ENCODE data around the gene PACS1.

DNA sequence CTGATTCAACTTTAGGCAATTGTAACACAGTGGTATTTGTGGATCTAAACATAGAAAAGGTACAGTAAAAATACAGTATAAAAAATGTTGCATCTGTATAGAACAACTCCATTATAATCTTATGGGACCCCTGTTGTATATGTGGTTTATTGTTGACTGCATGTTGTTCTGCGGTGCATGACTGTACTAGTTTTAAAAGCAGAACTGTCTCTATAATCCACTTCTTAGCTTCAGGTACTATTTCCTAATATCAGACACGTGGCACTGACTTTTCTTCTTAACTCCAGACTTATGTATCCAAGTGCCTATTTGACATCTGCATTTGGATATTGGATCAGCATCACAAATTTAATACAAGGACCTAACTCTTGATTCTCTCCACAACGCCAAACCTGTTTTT lies 41.1 kb downstream of the PACS1 start:
- TF ChIP-seq, protein P1, sequence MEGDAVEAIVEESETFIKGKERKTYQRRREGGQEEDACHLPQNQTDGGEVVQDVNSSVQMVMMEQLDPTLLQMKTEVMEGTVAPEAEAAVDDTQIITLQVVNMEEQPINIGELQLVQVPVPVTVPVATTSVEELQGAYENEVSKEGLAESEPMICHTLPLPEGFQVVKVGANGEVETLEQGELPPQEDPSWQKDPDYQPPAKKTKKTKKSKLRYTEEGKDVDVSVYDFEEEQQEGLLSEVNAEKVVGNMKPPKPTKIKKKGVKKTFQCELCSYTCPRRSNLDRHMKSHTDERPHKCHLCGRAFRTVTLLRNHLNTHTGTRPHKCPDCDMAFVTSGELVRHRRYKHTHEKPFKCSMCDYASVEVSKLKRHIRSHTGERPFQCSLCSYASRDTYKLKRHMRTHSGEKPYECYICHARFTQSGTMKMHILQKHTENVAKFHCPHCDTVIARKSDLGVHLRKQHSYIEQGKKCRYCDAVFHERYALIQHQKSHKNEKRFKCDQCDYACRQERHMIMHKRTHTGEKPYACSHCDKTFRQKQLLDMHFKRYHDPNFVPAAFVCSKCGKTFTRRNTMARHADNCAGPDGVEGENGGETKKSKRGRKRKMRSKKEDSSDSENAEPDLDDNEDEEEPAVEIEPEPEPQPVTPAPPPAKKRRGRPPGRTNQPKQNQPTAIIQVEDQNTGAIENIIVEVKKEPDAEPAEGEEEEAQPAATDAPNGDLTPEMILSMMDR (conservative IDR thresholded peaks at IDR 0.05) = no peak
- TF ChIP-seq EZH2 (IDR thresholded peaks at IDR 0.05; ENCODE audit: low read depth) = no peak
